ENCODE results near the gene RHOXF1. TPM values are rescaled to one million over a fixed set of nuclear protein-coding genes. Genes with fewer than 3 reads are reported as not detected.
"Not testable (repeated sequence)": the region's sequence is repeated elsewhere in the genome, so short reads cannot be mapped to it uniquely, and the experiment has no call there.

The RHOXF1 gene
- total and polyA plus RNA-seq, 2 donors from 2014 or later: 0.79 to 0.97 TPM

DNA sequence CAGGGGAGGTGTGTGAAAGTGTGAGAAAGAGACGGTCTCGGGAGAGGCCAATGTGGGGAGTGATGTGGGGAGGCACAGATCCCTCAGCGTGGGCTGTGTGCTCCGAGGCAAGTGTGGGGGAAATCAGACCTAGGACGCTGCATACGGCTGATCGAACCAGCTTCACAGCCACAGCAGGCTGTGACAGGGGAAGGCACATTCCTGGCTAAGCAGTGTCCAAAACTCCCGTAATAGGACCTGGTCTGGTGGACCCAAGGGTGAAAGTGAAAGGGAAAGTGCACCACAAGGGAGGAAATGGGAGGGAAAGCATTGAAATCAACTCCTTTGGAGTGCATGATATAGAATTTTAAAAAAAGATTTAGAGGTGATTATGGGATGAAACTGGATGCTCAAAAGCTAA lies 31.8 kb upstream of the RHOXF1 start:
- no peak overlapping the region for H3K27ac ChIP-seq (ENCODE audit: low read depth in 2 of 2, low read length in 2 of 2)
- no peaks in the 10 kb centered on the region for H3K9me3 ChIP-seq (ENCODE audit: control insufficient read depth in 2 of 3, insufficient read depth in 1 of 3, low read length in 3 of 3)
- no peak for DNase-seq
- intact Hi-C loops (cut with DNase I): no loop called here
- H3K9ac ChIP-seq (ENCODE audit: low read length in 3 of 3): no peak overlapping the region
- H3K36me3 ChIP-seq (ENCODE audit: control insufficient read depth in 2 of 3, insufficient read depth in 3 of 3, low read length in 3 of 3): no peaks in the 10 kb centered on the region
- H3K27me3 ChIP-seq (ENCODE audit: control insufficient read depth, insufficient read depth, low read length): no peaks in the 10 kb centered on the region
- no peak for FAIRE-seq
- H3K4me3 ChIP-seq (ENCODE audit: low read length in 3 of 3): no peak overlapping the region
- TF ChIP-seq, protein P1, sequence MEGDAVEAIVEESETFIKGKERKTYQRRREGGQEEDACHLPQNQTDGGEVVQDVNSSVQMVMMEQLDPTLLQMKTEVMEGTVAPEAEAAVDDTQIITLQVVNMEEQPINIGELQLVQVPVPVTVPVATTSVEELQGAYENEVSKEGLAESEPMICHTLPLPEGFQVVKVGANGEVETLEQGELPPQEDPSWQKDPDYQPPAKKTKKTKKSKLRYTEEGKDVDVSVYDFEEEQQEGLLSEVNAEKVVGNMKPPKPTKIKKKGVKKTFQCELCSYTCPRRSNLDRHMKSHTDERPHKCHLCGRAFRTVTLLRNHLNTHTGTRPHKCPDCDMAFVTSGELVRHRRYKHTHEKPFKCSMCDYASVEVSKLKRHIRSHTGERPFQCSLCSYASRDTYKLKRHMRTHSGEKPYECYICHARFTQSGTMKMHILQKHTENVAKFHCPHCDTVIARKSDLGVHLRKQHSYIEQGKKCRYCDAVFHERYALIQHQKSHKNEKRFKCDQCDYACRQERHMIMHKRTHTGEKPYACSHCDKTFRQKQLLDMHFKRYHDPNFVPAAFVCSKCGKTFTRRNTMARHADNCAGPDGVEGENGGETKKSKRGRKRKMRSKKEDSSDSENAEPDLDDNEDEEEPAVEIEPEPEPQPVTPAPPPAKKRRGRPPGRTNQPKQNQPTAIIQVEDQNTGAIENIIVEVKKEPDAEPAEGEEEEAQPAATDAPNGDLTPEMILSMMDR (IDR thresholded peaks at IDR 0.05; ENCODE audit: borderline replicate concordance, extremely low read depth, insufficient read depth): no peak
- H3K4me1 ChIP-seq (ENCODE audit: control insufficient read depth in 2 of 3, insufficient read depth in 2 of 3, low read depth in 1 of 3, low read length in 3 of 3): no peaks in the 10 kb centered on the region

DNA sequence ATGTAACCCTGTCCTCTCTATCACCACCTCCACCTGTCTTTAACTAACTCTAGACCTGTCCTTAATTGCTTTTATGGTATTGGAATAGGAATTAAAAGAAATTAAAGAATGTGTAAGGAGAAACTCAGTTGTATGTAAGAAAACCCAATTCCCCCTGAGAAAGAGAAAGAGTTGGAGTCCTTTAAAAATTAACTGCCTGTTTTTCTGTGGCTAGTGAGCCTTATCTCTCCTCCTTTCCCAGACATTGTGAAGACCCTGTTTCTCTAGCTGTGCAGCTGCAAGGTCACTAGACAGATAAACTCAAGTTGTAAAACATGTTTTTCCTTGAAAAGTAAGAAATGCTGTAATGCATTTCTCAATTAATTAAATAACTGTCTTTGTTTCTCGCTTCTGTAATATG lies 30.6 kb upstream of the RHOXF1 start:
- DNase-seq; H3K27me3 ChIP-seq (ENCODE audit: control insufficient read depth, insufficient read depth, low read length); H3K9me3 ChIP-seq (ENCODE audit: control insufficient read depth in 2 of 3, insufficient read depth in 1 of 3, low read length in 3 of 3); H3K36me3 ChIP-seq (ENCODE audit: control insufficient read depth in 2 of 3, insufficient read depth in 3 of 3, low read length in 3 of 3); H3K4me3 ChIP-seq (ENCODE audit: low read length in 3 of 3); H3K9ac ChIP-seq (ENCODE audit: low read length in 3 of 3); H3K27ac ChIP-seq (ENCODE audit: low read depth in 2 of 2, low read length in 2 of 2); H3K4me1 ChIP-seq (ENCODE audit: control insufficient read depth in 2 of 3, insufficient read depth in 2 of 3, low read depth in 1 of 3, low read length in 3 of 3); FAIRE-seq; intact Hi-C loops (cut with DNase I): not testable (repeated sequence)

DNA sequence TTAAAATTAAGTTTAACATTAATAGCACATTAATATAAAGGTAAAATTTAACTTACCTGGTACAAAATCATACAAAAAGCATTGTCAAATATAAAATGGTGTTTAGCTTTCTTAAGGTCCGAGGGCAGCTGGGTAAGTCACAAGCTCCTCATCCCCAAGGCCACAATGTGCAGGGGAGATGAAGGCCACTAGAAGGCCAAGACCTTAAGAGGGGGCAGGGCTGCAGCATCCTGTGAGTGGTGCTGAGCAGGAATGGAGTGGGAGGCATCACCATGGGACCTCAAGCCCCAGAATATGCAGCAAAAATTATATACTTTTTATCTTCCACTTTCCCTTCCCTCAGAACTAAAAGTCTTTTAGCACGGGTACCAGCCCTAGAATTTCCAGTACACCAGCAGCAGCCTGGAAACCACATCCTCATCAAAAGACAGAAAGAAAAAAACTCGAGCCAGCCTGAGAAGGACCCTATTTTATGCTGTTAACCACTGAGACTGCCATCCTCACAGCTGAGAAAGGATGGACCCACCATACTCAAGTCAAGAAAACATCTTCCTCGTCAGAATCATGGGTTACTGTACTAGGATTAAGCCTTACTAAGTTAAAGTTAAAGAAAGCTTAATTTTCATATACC lies 29.7 kb upstream of the RHOXF1 start:
- no peak for DNase-seq
- Histone ChIP-seq H3K27ac (ENCODE audit: low read depth in 2 of 2, low read length in 2 of 2) (no peak overlapping the region), H3K27me3 (ENCODE audit: control insufficient read depth, insufficient read depth, low read length) (no peaks in the 10 kb centered on the region), H3K36me3 (ENCODE audit: control insufficient read depth in 2 of 3, insufficient read depth in 3 of 3, low read length in 3 of 3) (no peaks in the 10 kb centered on the region), H3K4me1 (ENCODE audit: control insufficient read depth in 2 of 3, insufficient read depth in 2 of 3, low read depth in 1 of 3, low read length in 3 of 3) (no peaks in the 10 kb centered on the region), H3K4me3 (ENCODE audit: low read length in 3 of 3) (no peak overlapping the region), H3K9me3 (ENCODE audit: control insufficient read depth in 2 of 3, insufficient read depth in 1 of 3, low read length in 3 of 3) (no peaks in the 10 kb centered on the region), H3K9ac (ENCODE audit: low read length in 3 of 3) (no peak overlapping the region)
- TF ChIP-seq, protein P1 (IDR thresholded peaks at IDR 0.05; ENCODE audit: borderline replicate concordance, extremely low read depth, insufficient read depth): no peak
- intact Hi-C loops (cut with DNase I): no loop called here
- no peak for FAIRE-seq

DNA sequence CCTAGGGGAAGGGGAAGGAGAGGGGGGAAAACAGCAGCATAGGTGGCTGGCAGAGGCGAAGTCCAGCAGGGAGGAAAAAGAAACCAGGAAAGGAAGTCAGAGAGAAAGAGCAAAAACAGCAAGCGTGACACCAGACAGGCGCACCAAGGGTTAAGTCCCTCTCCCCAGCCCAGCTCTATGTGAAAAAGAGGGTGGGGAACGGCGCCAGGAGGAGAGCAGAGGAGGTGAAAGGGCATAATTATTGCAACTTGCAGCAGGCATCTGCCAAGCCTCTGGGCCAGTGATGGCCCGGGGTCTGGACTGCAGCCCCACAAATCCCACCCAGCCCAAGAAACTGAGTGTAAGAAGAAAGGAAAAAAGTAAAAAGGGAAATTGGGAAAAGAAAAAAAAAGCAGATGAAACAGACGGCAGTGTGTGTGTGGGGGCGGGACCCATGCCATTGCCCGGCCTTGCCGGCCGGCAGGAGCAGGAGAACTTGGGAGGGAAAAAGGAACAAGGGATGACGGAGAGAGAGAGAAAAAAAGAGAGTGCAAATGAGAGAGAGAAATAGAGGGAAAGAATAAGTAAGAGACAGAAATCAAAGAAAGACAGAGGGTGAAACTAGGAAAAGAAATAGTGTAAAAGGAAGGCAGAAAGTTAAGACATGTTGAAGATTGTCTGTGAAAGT lies 28.6 kb upstream of the RHOXF1 start:
- Histone ChIP-seq H3K9me3 (ENCODE audit: control insufficient read depth in 2 of 3, insufficient read depth in 1 of 3, low read length in 3 of 3) (no peaks in the 10 kb centered on the region), H3K36me3 (ENCODE audit: control insufficient read depth in 2 of 3, insufficient read depth in 3 of 3, low read length in 3 of 3) (no peaks in the 10 kb centered on the region), H3K4me3 (ENCODE audit: low read length in 3 of 3) (no peak overlapping the region), H3K4me1 (ENCODE audit: control insufficient read depth in 2 of 3, insufficient read depth in 2 of 3, low read depth in 1 of 3, low read length in 3 of 3) (no peaks in the 10 kb centered on the region), H3K27me3 (ENCODE audit: control insufficient read depth, insufficient read depth, low read length) (no peaks in the 10 kb centered on the region), H3K9ac (ENCODE audit: low read length in 3 of 3) (no peak overlapping the region), H3K27ac (ENCODE audit: low read depth in 2 of 2, low read length in 2 of 2) (no peak overlapping the region)
- FAIRE-seq: no peak
- intact Hi-C loops (cut with DNase I): no loop called here
- TF ChIP-seq, protein P1 (IDR thresholded peaks at IDR 0.05; ENCODE audit: borderline replicate concordance, extremely low read depth, insufficient read depth): no peak
- peak in 4 of 5 donors; percentile 14 to 64 (median 29) for DNase-seq
